GM12878 (cell line): ENCODE results near the gene SGCD. TPM values are rescaled to one million over a fixed set of nuclear protein-coding genes. Genes with fewer than 3 reads are reported as not detected.

Source experiments
- polyA plus RNA-seq, 11 experiments: library from polyadenylated mRNA; depleted of rRNA in 4 of 11; unstranded in 6 of 11; stranded (reverse) in 5 of 11; fragments of >200 nt; fragmentation: Nextera tagmentation in 4 of 11; fragmentation: Illumina TruSeq in 1 of 11; extraction: Ambion mirVana in 4 of 11; extraction: Trizol in 1 of 11; gene quantifications; 1 replicate in 1 of 11; 2 replicates in 10 of 11; pipeline versions ENCODE4 v1.2.1 to v1.2.3, GENCODE V29; 2011 to 2016; ENCODE audit warnings: inconsistent platforms in 2 of 11, missing spikeins in 2 of 11, low read depth in 1 of 11
- small RNA-seq: library from RNA; depleted of rRNA; stranded (forward); fragments of <200 nt; gene quantifications from one replicate; pipeline ENCODE3, GENCODE V24; 2014
- total RNA-seq, 4 experiments: library from RNA; depleted of rRNA in 3 of 4; stranded (reverse); fragments of >200 nt in 3 of 4; fragmentation: Illumina TruSeq in 1 of 4; extraction: Trizol in 1 of 4; gene quantifications; 2 replicates each; pipeline versions ENCODE4 v1.2.1 to v1.2.3, GENCODE V29; 2013 to 2021

Gene SGCD
- total and polyA plus RNA-seq, 10 of the 15 experiments (the other 5 are each of a cell fraction or from before 2014, with no cell fraction given): 0.06 TPM; not detected in 9

Small RNA genes within 50 kb of the gene (small RNA-seq; reads per million reads assigned to genes)
- gene AC027308.1 (not detected), gene RNU6-556P (not detected)
